HG03565 (cell line): ENCODE results near the gene MAG.

ENCODE experiments used
- ATAC-seq: cut with Tn5 transposase; IDR thresholded peaks from one replicate; pipeline ENCODE4 v1.9.1; 2021; ENCODE audit warnings: mild to moderate bottlenecking, moderate library complexity; ENCODE audit not compliant: unreplicated experiment

The MAG gene

GRCh38 chr19:35340431-35340830 lies 48.5 kb downstream of the MAG start:
- no peak for ATAC-seq

GRCh38 chr19:35341006-35341405 lies 49.0 kb downstream of the MAG start:
- no peak for ATAC-seq

GRCh38 chr19:35341565-35342225 lies 49.7 kb downstream of the MAG start:
- no peak for ATAC-seq

GRCh38 chr19:35342430-35342829 lies 50.5 kb downstream of the MAG start:
- no peak for ATAC-seq

- ATAC-seq = no peak
Measured at GRCh38 chr19:35344511-35345031, 52.6 kb downstream of the MAG start.

GRCh38 chr19:35345671-35346111 lies 53.7 kb downstream of the MAG start:
- ATAC-seq = no peak

GRCh38 chr19:35346193-35347052 lies 54.5 kb downstream of the MAG start:
- ATAC-seq = no peak

- ATAC-seq = no peak
Measured at GRCh38 chr19:35347171-35347929, 55.4 kb downstream of the MAG start, which contains the start of gene FFAR1. TSS of gene FFAR1 (plus strand) at chr19:35347902. CDS start at chr19:35351552, 3,650 bp downstream.

- ATAC-seq = no peak
Measured at GRCh38 chr19:35347930-35348298, 56.0 kb downstream of the MAG start.

- no peak for ATAC-seq
Measured at GRCh38 chr19:35348911-35349611, 57.1 kb downstream of the MAG start.

- ATAC-seq = no peak
Measured at GRCh38 chr19:35349614-35350521, 57.9 kb downstream of the MAG start.

GRCh38 chr19:35350591-35350990 lies 58.6 kb downstream of the MAG start:
- no peak for ATAC-seq

GRCh38 chr19:35351411-35352176 lies 59.6 kb downstream of the MAG start:
- no peak for ATAC-seq

- ATAC-seq = no peak
Measured at GRCh38 chr19:35352177-35352447, 60.2 kb downstream of the MAG start.

GRCh38 chr19:35352448-35353304 lies 60.7 kb downstream of the MAG start:
- ATAC-seq = no peak

GRCh38 chr19:35353635-35354034 lies 61.7 kb downstream of the MAG start:
- no peak for ATAC-seq

- no peak for ATAC-seq
Measured at GRCh38 chr19:35354898-35355297, 62.9 kb downstream of the MAG start.

GRCh38 chr19:35355791-35356460 lies 64.0 kb downstream of the MAG start:
- no peak for ATAC-seq
